ENCODE data around the gene CBX4. TPM values are rescaled to one million over a fixed set of nuclear protein-coding genes. Genes with fewer than 3 reads are reported as not detected.
A peak's percentile ranks its signal among the peaks of the same experiment; 100 is the strongest.

The CBX4 gene
- total and polyA plus RNA-seq, 2 of the 13 experiments (the other 11 are each of a cell fraction or from before 2014, with no cell fraction given): 25.8 to 50.8 TPM

GRCh38 chr17:79818026-79818758, 21.0 kb downstream of the CBX4 start (continued):
- no peak for TF ChIP-seq PAXIP1 (CRISPR knock-in tag; conservative IDR thresholded peaks at IDR 0.05)
- no peak for TF ChIP-seq DR1 (CRISPR knock-in tag; IDR thresholded peaks at IDR 0.05)
- TF ChIP-seq ZSCAN5A (CRISPR knock-in tag; IDR thresholded peaks at IDR 0.05; ENCODE audit: borderline replicate concordance): no peak
- no peak for TF ChIP-seq ZNF562 (CRISPR knock-in tag; IDR thresholded peaks at IDR 0.05; ENCODE audit: borderline replicate concordance)
- peak; percentile 49 for TF ChIP-seq ZNF883 (CRISPR knock-in tag; IDR thresholded peaks at IDR 0.05; ENCODE audit: not compliant biosample characterization)
- TF ChIP-seq ZNF382 (CRISPR knock-in tag; IDR thresholded peaks at IDR 0.05; ENCODE audit: borderline replicate concordance): no peak
- no peak for TF ChIP-seq FOXA1 (IDR thresholded peaks at IDR 0.05)
- no peak for TF ChIP-seq FOXA1 (CRISPR knock-in tag; IDR thresholded peaks at IDR 0.05)
- TF ChIP-seq PRPF4 (IDR thresholded peaks at IDR 0.05; ENCODE audit: low read depth, low read length, poor library complexity, severe bottlenecking): no peak
- TF ChIP-seq E2F1 (CRISPR knock-in tag; IDR thresholded peaks at IDR 0.05): no peak
- TF ChIP-seq EZH2 (conservative IDR thresholded peaks at IDR 0.05; ENCODE audit: low read depth, low read length): no peak
- no peak for TF ChIP-seq ZNF670 (CRISPR knock-in tag; IDR thresholded peaks at IDR 0.05; ENCODE audit: borderline replicate concordance)
- 0 out of 2 replicates have a peak, but pooled peaks have one; percentile 68 for TF ChIP-seq ZNF44 (CRISPR knock-in tag; IDR thresholded peaks at IDR 0.05)
- TF ChIP-seq ZFYVE20 (CRISPR knock-in tag; IDR thresholded peaks at IDR 0.05; ENCODE audit: borderline replicate concordance, low read depth): no peak
- TF ChIP-seq ZBTB14 (CRISPR knock-in tag; IDR thresholded peaks at IDR 0.05): no peak
- TF ChIP-seq ATF7-NPFF (CRISPR knock-in tag; IDR thresholded peaks at IDR 0.05; ENCODE audit: low read depth): no peak
- TF ChIP-seq HNF4G (IDR thresholded peaks at IDR 0.05; ENCODE audit: borderline replicate concordance, low read depth, low read length): 0 out of 2 replicates have a peak, but pooled peaks have one; percentile 4
- TF ChIP-seq HNF4G (CRISPR knock-in tag; IDR thresholded peaks at IDR 0.05; ENCODE audit: borderline replicate concordance, low read depth): no peak
- no peak for TF ChIP-seq ZNF674 (CRISPR knock-in tag; IDR thresholded peaks at IDR 0.05; ENCODE audit: low read depth)
- no peak for TF ChIP-seq ZNF878 (CRISPR knock-in tag; IDR thresholded peaks at IDR 0.05)
- TF ChIP-seq ZNF260 (CRISPR knock-in tag; IDR thresholded peaks at IDR 0.05; ENCODE audit: borderline replicate concordance, low read depth): no peak
- TF ChIP-seq REPIN1 (CRISPR knock-in tag; IDR thresholded peaks at IDR 0.05; ENCODE audit: borderline replicate concordance, low read depth): no peak
